ENCODE results near the gene TNFRSF1A.

- TF ChIP-seq CTCF (IDR thresholded peaks at IDR 0.05) = no peak
- peak; percentile 27 for TF ChIP-seq POLR2AphosphoS5 (IDR thresholded peaks at IDR 0.05)
Observed at GRCh38 chr12:6347367-6348338, 5.8 kb upstream of the TNFRSF1A start.
